Loucy (cell line): ENCODE data around the gene WDR6.

Experiments
- EZH2phosphoT487 ChIP-seq: fragments of 200-600 bp; IDR thresholded peaks from 2 replicates; pipeline ENCODE4 v1.6.1; 2018; ENCODE audit warnings: antibody characterized with exemption, mild to moderate bottlenecking, moderate library complexity, borderline replicate concordance
- TF ChIP-seq, protein P1 (sequence below): fragments of 200-600 bp; sonication (generic); conservative IDR thresholded peaks from 2 replicates; pipeline ENCODE4 v1.5.1; 2014; ENCODE audit warnings: mild to moderate bottlenecking, antibody characterized with exemption, low read length

GRCh38 chr3:49017229-49017970 is 10.2 kb downstream of the WDR6 start:
- TF ChIP-seq, protein P1, sequence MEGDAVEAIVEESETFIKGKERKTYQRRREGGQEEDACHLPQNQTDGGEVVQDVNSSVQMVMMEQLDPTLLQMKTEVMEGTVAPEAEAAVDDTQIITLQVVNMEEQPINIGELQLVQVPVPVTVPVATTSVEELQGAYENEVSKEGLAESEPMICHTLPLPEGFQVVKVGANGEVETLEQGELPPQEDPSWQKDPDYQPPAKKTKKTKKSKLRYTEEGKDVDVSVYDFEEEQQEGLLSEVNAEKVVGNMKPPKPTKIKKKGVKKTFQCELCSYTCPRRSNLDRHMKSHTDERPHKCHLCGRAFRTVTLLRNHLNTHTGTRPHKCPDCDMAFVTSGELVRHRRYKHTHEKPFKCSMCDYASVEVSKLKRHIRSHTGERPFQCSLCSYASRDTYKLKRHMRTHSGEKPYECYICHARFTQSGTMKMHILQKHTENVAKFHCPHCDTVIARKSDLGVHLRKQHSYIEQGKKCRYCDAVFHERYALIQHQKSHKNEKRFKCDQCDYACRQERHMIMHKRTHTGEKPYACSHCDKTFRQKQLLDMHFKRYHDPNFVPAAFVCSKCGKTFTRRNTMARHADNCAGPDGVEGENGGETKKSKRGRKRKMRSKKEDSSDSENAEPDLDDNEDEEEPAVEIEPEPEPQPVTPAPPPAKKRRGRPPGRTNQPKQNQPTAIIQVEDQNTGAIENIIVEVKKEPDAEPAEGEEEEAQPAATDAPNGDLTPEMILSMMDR: no peak
- TF ChIP-seq EZH2phosphoT487: no peak
